ENCODE data around the gene PDZK1. TPM values are rescaled to one million over a fixed set of nuclear protein-coding genes. Genes with fewer than 3 reads are reported as not detected.
"Not testable (repeated sequence)": the region's sequence is repeated elsewhere in the genome, so short reads cannot be mapped to it uniquely, and the experiment has no call there.

PDZK1 gene
- total RNA-seq, 1 donor from 2014 or later: under 0.01 TPM

DNA sequence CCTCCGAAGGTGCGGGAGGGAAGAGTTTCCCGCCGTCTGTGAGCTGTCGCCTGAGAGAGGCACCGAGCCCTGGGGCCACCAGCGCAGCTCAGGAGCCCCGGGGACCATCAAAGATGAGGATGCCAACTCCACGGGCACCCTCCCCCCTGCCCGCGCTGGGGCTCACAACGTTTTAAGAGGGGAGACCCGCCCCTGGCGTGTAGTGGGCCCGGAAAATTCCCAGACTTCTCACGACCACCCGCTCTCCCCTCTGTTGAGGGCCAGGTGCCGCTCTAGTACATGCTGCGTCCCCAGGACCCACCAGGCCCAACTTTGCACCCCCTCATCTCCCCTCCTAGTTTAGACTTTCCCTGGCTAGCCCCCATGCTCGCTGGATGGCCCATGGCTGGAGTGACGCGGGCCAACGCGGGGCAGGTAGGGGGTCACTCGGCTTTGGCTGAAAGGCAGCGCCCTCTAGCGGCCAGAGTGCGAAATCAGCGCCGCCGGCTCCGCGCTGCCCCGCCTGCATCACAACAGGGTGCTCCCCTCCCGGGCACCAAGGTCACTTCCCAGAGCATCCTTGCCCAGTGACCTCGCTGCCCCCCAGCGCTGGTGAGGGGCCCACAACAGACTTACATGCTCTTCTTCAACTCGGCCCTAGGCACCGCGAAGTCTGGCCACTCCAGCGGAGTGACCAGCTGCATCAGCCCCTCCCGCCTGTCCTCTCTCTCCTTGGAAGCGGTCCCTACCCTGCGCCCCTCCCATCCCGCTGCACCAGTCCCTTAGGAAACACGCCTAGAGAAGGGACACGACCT, 13.9 kb upstream of the PDZK1 start:
- DNase-seq (ENCODE audit: low read depth) (peak; percentile 25), FAIRE-seq (no peak)

DNA sequence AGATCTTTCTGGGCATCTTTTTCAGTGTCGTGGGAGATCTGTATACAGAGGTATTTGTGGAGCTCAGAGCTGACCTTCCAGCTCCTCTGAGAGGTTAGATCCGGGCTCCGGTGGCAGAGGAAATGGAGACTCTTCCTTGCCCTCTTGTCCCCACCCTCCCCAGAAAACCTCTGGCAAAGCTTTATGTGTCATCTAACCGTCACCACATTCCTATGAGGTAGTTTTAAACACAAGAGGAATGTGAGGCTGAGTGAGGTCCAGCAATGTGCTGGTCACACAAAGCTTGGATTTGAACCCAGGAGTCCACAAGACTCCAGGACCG, 13.3 kb upstream of the PDZK1 start:
- no peak for FAIRE-seq
- TF ChIP-seq, protein P1, sequence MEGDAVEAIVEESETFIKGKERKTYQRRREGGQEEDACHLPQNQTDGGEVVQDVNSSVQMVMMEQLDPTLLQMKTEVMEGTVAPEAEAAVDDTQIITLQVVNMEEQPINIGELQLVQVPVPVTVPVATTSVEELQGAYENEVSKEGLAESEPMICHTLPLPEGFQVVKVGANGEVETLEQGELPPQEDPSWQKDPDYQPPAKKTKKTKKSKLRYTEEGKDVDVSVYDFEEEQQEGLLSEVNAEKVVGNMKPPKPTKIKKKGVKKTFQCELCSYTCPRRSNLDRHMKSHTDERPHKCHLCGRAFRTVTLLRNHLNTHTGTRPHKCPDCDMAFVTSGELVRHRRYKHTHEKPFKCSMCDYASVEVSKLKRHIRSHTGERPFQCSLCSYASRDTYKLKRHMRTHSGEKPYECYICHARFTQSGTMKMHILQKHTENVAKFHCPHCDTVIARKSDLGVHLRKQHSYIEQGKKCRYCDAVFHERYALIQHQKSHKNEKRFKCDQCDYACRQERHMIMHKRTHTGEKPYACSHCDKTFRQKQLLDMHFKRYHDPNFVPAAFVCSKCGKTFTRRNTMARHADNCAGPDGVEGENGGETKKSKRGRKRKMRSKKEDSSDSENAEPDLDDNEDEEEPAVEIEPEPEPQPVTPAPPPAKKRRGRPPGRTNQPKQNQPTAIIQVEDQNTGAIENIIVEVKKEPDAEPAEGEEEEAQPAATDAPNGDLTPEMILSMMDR (IDR thresholded peaks at IDR 0.05; ENCODE audit: insufficient read depth, low read length, severe bottlenecking): no peak

More for the DNA sequence above, 13.9 kb upstream of the PDZK1 start:
- Histone ChIP-seq H3K4me3 (ENCODE audit: low read depth, low read length) (peak overlapping the region; percentile 14), H3K27me3 (ENCODE audit: control insufficient read depth, insufficient read depth, low read length) (no peaks in the 10 kb centered on the region), H3K36me3 (ENCODE audit: control insufficient read depth, insufficient read depth, low read length) (no peaks in the 10 kb centered on the region)
- TF ChIP-seq, protein P1 (IDR thresholded peaks at IDR 0.05; ENCODE audit: insufficient read depth, low read length, severe bottlenecking): peak; percentile 92

DNA sequence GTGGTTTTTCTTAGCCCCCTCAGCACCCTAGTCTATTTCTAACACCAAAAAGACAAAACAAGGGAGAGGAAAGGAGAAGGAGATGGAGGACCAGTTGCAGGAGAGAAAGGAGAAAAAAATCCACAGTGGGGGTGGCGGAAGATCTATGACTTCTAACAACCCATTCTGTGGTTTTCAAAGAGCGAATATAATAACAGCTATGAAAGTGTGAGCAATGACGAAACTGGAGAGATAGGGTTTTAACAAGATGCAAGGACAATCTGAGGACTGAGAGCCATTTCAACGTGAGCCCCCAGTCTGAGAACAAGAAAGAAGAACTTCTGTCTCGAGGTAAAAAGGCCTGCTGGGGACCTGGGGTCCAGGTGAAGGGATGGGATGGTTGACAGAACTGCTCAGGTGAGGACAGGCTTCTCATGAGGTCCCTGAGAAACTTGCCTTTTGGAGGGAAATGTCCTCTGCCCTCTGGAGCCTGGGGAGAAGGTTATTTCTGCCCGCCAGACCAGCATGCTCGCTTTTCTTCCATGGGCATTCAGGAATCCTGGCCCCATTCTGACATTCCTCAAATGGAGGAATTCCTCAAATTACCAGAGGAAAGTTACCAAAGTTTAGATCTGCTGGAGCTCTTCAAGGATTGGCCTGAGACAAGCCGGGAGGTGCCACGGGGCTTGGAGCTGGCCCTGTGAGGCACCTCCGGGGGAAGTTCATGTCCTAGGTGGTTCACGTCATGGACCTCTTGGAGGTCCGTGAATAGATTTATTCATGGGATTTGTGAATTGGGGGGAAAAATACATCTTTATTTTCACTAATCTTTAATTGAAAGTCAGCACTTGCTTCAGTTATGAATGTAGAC, 12.3 kb upstream of the PDZK1 start, which contains the start of gene CD160:
CD160 (plus strand) TSS at position 270 of the 850 bp plus-strand sequence. CDS start 8,829 bp downstream, outside the sequence.
- H3K27me3 ChIP-seq (ENCODE audit: control insufficient read depth, insufficient read depth, low read length): no peaks in the 10 kb centered on the region
- no peak within 1 kb of the TSS for H3K4me3 ChIP-seq (ENCODE audit: low read depth, low read length)
- TF ChIP-seq, protein P1 (IDR thresholded peaks at IDR 0.05; ENCODE audit: insufficient read depth, low read length, severe bottlenecking): no peak
- no peak for DNase-seq (ENCODE audit: low read depth)
- no peaks in the 10 kb centered on the region for H3K36me3 ChIP-seq (ENCODE audit: control insufficient read depth, insufficient read depth, low read length)
- no peak for FAIRE-seq

More for the DNA sequence above, 13.3 kb upstream of the PDZK1 start:
- peak; percentile 82 for DNase-seq (ENCODE audit: low read depth)
- Histone ChIP-seq H3K27me3 (ENCODE audit: control insufficient read depth, insufficient read depth, low read length) (no peaks in the 10 kb centered on the region), H3K4me3 (ENCODE audit: low read depth, low read length) (no peak overlapping the region), H3K36me3 (ENCODE audit: control insufficient read depth, insufficient read depth, low read length) (no peaks in the 10 kb centered on the region)

DNA sequence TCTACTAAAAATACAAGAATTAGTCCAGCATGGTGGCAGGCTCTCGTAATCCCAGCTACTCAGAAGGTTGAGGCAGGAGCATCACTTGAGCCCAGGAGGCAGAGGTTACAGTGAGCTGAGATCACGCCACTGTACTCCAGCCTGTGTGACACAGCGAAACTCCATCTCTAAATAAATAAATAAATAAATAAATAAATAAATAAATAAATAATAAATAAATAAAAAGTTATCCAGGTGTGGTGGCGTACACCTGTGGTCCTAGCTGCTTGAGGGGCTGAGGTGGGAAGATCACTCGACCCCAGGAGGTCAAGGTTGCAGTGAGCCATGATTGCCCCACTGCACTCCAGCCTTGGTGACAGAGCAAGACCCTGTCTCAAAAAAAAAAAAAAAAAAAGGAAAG, 11.3 kb upstream of the PDZK1 start:
- not testable (repeated sequence) for FAIRE-seq; DNase-seq (ENCODE audit: low read depth); H3K4me3 ChIP-seq (ENCODE audit: low read depth, low read length); H3K36me3 ChIP-seq (ENCODE audit: control insufficient read depth, insufficient read depth, low read length); H3K27me3 ChIP-seq (ENCODE audit: control insufficient read depth, insufficient read depth, low read length)

DNA sequence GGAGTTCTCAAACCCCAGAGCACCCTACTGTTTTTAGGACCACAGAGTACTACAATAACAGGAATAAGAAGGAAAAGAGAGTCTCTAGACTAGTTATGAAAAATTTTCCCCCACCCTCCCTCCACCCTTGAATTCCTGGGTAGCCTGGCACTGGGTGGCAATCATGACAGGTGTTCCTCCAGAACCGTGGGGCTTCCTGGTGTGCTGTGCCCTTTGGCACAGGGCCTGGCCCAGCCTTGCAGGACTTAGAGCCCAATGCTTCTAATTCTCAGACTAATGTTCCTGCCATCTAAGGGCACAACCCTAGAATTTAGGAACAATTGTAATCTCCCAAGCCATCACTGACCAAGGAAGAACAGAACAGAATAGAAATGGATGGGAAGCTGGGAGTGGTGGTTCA, 10.7 kb upstream of the PDZK1 start:
- no peaks in the 10 kb centered on the region for H3K27me3 ChIP-seq (ENCODE audit: control insufficient read depth, insufficient read depth, low read length)
- no peaks in the 10 kb centered on the region for H3K36me3 ChIP-seq (ENCODE audit: control insufficient read depth, insufficient read depth, low read length)
- no peak overlapping the region for H3K4me3 ChIP-seq (ENCODE audit: low read depth, low read length)
- FAIRE-seq (no peak), DNase-seq (ENCODE audit: low read depth) (no peak)
- TF ChIP-seq, protein P1 (IDR thresholded peaks at IDR 0.05; ENCODE audit: insufficient read depth, low read length, severe bottlenecking): no peak

DNA sequence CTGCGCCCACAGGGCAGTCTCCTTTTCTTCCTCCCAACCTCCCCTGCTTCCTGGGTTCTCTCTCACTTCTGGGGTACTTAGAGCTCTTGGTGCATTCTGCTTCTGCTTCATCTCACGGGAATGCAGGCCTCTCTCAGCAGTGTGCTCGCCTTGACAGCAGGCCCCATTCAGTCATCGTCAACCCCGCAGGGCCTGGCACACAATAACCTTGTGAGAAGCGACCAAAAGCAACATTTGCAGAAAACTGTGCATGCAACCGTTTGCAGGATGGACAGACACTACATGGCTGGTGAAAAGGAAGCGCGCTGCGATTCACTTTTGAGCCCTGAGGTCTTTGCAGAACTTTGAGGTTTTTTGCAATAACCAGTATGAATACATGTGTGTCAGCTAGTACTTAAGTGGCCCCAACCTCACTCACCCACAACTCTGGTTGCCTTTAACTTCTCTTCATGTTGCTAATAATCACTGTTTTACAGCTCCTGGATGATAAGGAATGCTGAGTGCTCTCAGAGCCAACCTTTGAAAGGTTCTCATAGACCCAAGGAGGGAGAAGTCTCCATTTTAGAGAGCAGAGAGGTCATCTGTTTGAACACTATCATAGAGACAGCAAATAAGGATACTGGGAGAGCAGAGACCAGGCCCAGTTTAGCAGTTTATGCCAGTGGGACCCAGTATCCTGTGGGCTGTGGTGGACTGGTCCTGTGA, 9.6 kb upstream of the PDZK1 start:
- DNase-seq (ENCODE audit: low read depth) (no peak), FAIRE-seq (no peak)
- TF ChIP-seq, protein P1 (IDR thresholded peaks at IDR 0.05; ENCODE audit: insufficient read depth, low read length, severe bottlenecking): no peak
- H3K27me3 ChIP-seq (ENCODE audit: control insufficient read depth, insufficient read depth, low read length): no peaks in the 10 kb centered on the region
- no peaks in the 10 kb centered on the region for H3K36me3 ChIP-seq (ENCODE audit: control insufficient read depth, insufficient read depth, low read length)
- H3K4me3 ChIP-seq (ENCODE audit: low read depth, low read length): no peak overlapping the region
